Pons (tissue), 1 donor: ENCODE measurements around the gene ZNF597.

ENCODE experiments used
- DNase-seq: peaks from one replicate; pipeline ENCODE4 v3.0.0-alpha.2; 2016; ENCODE audit warnings: low spot score

ZNF597 gene

DNA sequence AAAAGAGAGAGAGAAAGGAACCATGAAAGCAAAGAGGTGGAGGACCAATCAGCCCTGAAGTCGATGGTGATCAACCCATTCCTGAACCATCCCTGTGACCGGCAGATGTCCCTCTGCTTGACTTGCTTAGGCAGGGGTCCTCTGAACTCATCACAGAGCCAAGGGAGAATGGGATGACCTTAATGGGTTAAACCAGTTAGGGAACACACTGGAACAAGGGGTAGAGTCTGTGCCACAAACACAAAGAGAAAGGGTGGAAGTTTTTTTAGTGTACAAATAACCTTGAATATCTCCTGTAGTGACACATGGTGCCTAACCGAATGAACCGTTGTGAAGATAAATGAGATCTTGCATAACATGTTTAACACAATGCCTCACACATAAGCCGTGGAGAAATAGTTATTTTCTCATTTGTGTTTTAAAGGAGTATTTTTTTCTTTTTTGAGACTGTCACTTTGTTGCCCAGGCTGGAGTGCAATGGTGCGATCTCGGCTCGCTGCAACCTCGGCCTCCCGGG lies 11.4 kb upstream of the ZNF597 start:
- peak; percentile 34 for DNase-seq

- DNase-seq, result no peak
Measured at GRCh38 chr16:3454093-3454492, 10.8 kb upstream of the ZNF597 start.

DNA sequence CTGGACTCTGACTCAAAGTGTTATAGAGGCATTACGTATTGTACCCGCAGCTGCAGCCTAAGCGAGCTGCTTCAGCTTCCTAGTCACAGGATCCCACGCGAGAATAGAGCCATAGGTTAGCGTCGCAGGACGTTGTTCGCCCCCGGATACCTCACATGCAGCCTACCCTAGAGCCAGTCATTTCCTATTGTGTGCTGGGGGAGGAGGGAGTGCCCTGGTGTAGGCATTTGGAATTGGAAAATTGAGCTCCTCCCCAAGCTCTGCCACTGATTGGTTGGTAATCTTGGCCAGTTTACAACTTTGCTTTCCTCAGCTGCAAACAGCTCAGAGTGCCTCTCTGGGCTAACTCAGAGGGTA lies 706 bp upstream of the ZNF597 start:
- DNase-seq, result no peak

DNA sequence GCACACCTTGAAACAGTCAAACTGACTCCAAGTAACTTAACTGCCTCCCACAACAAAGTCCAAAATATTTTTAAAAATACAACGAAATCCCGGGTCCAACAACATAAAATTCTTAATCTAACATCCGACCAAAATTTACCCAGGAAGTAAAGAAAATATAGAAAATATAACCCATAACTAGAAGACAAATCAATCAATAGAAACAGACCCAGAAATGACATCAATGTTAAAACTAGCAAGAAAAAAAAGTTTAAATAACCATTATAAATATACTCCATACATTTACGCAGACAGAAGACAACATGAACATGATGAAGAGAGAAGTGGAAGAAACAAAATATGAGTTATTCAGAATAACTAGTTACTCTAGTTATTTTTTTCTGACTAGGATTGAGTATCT lies 3.7 kb downstream of the ZNF597 start:
- DNase-seq, result no peak

DNA sequence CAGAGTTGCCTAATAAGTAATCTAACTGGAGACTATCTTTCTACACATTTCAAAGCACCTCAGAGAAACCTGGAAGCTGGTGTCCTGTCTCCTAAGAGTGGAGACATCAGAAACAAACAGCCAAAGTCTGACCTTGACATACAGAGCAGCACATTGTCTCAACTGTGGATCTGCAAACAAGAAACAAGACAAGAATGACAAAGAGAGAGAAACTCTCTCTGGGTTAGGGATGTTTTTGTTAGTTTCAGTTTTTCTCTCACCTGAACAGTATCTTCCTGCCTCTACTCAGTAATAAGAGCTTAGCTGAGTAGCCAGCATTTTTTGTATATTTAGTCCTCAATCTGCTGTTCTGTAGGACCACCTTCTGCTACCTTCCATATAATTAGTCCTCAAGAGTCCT lies 8.9 kb downstream of the ZNF597 start:
- DNase-seq, result no peak

DNA sequence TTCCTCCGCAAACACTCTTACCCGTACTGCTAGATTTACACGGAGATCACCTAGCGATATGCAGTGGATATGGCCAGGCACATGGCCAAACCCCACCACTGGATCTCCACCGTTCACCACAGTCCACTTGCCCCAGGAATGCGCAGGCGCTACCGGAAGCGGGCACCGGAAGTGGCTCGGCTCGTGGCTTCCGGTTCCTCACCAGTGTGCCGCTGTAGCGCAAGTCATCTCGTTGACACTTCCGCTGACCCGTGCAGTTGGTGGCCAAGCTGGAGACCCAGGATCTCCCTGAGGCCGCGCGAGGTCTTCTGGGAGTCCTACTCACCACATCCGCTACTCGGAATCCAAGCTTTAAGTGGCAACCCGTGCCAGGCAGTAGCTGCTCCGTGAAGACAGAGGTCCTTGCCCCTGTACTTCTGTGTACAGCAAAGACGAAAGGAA lies 11.5 kb downstream of the ZNF597 start:
- no peak for DNase-seq

DNA sequence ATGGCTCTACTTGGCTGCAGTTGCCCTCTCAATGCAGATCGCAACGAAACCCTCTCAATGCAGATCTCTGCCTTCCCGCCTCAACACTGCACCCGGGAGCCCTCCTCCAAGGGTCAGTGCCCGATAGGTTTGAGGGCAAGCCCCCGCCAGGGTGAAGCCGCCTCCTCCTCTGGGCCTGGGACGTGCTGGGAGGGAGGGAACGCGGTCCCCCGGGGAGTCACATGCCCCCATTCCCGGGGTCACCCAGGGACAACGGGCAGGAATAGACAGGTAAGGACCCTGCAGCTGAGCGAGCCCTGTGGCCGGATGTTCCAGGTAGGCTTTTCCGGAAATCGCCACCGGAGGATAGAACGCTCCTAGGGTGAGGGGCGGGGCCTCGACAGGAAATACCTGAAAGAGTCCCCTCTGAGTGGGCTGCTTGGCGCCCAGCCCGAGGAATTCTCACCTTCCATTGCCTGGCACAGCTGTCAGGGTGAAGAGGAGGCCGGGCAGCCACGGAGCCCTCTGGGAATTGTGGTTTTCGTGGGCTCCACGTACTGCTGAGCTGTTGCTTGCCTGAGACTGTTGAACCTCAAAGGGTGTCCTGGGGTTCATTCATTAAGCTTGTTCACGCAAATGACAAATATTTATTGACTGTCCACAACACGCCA lies 29.4 kb downstream of the ZNF597 start:
- DNase-seq, result no peak

DNA sequence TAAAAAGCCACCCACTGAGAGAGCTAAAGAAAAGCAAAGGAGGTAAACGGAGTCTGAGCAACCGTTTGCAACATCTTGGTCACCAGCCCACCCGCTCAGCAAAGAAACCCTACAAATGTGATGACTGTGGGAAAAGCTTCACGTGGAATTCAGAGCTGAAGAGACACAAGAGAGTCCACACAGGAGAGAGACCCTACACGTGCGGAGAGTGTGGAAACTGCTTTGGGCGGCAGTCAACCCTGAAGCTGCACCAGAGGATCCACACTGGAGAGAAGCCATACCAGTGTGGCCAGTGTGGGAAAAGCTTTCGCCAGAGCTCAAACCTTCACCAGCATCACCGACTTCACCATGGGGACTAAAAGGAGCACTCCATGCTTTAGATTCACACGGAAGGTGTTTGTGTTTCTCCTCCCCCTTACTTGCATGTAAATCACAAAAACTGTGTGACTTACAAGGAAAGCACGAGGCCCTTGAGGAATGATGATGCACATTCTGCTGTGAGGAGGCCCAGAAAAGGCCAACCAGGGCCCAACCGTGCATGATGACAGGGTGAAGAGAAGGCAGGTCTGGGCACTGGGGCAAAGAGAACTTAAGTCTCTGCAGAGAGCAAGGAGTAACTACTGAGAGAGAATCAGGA lies 34.6 kb downstream of the ZNF597 start:
- DNase-seq, result no peak

DNA sequence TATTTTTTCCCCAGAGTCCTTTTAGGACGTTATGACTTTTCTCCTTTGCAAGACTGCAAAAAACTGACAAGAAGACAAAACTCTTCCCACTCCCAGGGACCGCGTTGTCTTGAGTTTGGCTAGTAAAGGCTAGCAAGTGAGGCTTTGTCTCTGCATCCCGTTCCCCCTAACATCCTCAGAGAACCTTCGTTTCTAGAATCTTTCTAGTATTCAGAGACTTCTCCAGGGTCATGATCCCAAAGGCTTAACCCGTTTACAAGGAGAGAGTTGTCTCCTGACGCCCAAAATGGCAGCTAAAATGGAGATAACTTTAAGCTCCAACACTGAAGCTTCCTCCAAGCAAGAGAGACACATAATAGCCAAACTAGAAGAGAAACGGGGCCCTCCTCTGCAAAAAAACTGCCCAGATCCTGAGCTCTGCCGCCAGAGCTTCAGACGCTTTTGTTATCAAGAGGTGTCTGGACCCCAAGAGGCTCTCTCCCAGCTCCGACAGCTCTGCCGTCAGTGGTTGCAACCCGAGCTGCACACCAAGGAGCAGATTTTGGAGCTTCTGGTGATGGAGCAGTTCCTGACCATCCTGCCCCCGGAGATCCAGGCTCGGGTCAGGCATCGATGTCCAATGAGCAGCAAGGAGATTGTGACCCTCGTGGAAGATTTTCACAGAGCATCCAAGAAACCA lies 41.4 kb downstream of the ZNF597 start:
- no peak for DNase-seq

GRCh38 chr16:3400779-3401688 lies 42.3 kb downstream of the ZNF597 start, which contains the start of the genes ZNF174 and ZSCAN32:
TSS of gene ZNF174 (plus strand) at chr16:3401215. CDS start at chr16:3402005, 790 bp downstream.
TSS of gene ZSCAN32 (minus strand) at chr16:3401004. CDS start at chr16:3397557, 3,447 bp downstream.
- DNase-seq, result peak; percentile 98

- no peak for DNase-seq
Measured at GRCh38 chr16:3400446-3400778, 42.9 kb downstream of the ZNF597 start.

- no peak for DNase-seq
Measured at GRCh38 chr16:3389663-3390338, 53.5 kb downstream of the ZNF597 start.

DNA sequence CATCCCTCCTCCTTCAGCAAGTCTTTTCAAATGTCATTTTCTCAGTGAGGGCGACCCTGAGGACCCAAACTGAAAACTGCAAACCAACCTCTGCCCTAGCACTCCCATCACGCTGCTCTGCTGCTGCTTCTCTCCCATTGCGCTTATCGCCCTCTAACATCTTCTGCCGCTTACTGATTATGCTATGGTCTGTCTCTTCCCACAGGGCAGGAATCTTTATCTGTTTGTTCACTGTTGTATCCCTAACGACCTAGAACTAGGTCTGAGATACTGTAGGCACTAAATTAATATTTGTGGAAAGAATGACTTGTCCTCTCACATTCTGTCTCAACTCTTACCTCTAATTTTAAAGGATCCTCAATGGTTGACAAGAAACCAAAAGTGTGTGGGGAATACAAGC lies 55.0 kb downstream of the ZNF597 start:
- DNase-seq, result no peak

DNA sequence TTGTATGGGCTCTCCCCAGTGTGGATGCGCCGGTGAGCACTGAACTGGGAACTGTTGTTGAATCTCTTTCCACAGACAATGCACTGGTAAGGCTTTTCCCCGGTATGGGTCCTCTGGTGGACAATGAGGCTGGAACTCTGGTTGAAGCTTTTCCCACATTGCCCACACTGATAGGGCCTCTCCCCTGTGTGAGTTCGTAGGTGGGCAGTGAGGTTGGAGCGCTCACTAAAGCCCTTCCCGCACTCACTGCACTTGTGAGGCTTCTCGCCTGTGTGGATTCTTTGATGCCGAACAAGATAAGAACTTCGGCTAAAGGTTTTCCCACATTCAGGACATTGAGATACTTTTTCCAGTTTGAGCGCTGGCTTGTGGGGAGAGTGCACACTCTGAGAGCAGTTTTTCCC lies 60.3 kb downstream of the ZNF597 start:
- no peak for DNase-seq
